GM19468 (cell line): ENCODE measurements around the gene GPC1.
"Not testable (repeated sequence)": the region's sequence is repeated elsewhere in the genome, so short reads cannot be mapped to it uniquely, and the experiment has no call there.

Experiments
- ATAC-seq: cut with Tn5 transposase; IDR thresholded peaks from one replicate; pipeline ENCODE4 v1.9.1; 2021; ENCODE audit warnings: mild to moderate bottlenecking, moderate library complexity, moderate number of reproducible peaks; ENCODE audit not compliant: unreplicated experiment; ENCODE audit errors: extremely low read depth

Gene GPC1

GRCh38 chr2:240482141-240482540, 46.7 kb downstream of the GPC1 start:
- ATAC-seq = no peak

- no peak for ATAC-seq
Observed at GRCh38 chr2:240491483-240491882, 56.0 kb downstream of the GPC1 start.

- ATAC-seq = no peak
Observed at GRCh38 chr2:240494194-240494793, 58.8 kb downstream of the GPC1 start.

GRCh38 chr2:240494942-240495341, 59.5 kb downstream of the GPC1 start:
- ATAC-seq = not testable (repeated sequence)

- ATAC-seq = not testable (repeated sequence)
Observed at GRCh38 chr2:240497082-240497481, 61.6 kb downstream of the GPC1 start.

GRCh38 chr2:240498171-240498957, 62.9 kb downstream of the GPC1 start:
- ATAC-seq = no peak

GRCh38 chr2:240498958-240499260, 63.4 kb downstream of the GPC1 start:
- no peak for ATAC-seq

- ATAC-seq = no peak
Observed at GRCh38 chr2:240499309-240500301, 64.1 kb downstream of the GPC1 start.

GRCh38 chr2:240500561-240501423, 65.3 kb downstream of the GPC1 start:
- ATAC-seq = no peak

GRCh38 chr2:240501531-240501991, 66.1 kb downstream of the GPC1 start:
- no peak for ATAC-seq

GRCh38 chr2:240502059-240502429, 66.6 kb downstream of the GPC1 start:
- no peak for ATAC-seq

- ATAC-seq = no peak
Observed at GRCh38 chr2:240502430-240503121, 67.1 kb downstream of the GPC1 start.

GRCh38 chr2:240503375-240503774, 67.9 kb downstream of the GPC1 start:
- no peak for ATAC-seq

GRCh38 chr2:240503848-240504247, 68.4 kb downstream of the GPC1 start:
- ATAC-seq = no peak

GRCh38 chr2:240505910-240506309, 70.4 kb downstream of the GPC1 start:
- ATAC-seq = no peak

GRCh38 chr2:240506406-240507059, 71.1 kb downstream of the GPC1 start:
- ATAC-seq = no peak

GRCh38 chr2:240507060-240507777, 71.8 kb downstream of the GPC1 start:
- ATAC-seq = no peak

- ATAC-seq = no peak
Observed at GRCh38 chr2:240507778-240508251, 72.4 kb downstream of the GPC1 start.
